ENCODE measurements around the gene PGF.

DNA sequence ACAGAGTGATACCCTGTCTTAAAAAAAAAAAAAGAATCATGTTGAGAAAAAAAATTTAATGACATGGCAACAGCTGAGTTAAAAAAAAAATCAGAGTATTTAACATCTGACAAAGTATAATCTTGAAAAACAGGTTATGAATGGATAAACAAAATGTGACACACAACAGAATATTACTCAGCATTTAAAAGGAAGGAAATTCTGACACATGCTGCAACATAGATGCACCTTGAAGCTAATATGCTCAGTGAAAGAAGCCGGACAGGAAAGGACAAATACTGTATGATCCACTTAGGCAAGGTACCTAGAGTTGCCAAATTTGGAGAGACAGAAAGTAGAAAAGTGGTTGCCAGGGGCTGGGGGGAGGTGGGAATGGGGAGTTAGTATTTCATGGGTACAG, 27.9 kb upstream of the PGF start:
- TF ChIP-seq EP300 (IDR thresholded peaks at IDR 0.05), result no peak
- TF ChIP-seq, protein P1, sequence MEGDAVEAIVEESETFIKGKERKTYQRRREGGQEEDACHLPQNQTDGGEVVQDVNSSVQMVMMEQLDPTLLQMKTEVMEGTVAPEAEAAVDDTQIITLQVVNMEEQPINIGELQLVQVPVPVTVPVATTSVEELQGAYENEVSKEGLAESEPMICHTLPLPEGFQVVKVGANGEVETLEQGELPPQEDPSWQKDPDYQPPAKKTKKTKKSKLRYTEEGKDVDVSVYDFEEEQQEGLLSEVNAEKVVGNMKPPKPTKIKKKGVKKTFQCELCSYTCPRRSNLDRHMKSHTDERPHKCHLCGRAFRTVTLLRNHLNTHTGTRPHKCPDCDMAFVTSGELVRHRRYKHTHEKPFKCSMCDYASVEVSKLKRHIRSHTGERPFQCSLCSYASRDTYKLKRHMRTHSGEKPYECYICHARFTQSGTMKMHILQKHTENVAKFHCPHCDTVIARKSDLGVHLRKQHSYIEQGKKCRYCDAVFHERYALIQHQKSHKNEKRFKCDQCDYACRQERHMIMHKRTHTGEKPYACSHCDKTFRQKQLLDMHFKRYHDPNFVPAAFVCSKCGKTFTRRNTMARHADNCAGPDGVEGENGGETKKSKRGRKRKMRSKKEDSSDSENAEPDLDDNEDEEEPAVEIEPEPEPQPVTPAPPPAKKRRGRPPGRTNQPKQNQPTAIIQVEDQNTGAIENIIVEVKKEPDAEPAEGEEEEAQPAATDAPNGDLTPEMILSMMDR (IDR thresholded peaks at IDR 0.05), result no peak

Measured in upper lobe of left lung (tissue), 4 donors.